GM23248 (cell line): ENCODE measurements around the gene PRDM16.

Experiments used
- EZH2 ChIP-seq: fragments of 200-600 bp; sonication (generic); IDR thresholded peaks from 2 replicates; pipeline ENCODE4 v1.6.1; 2018; ENCODE audit warnings: antibody characterized with exemption, mild to moderate bottlenecking; ENCODE audit not compliant: insufficient read depth, poor library complexity, severe bottlenecking
- EZH2phosphoT487 ChIP-seq: fragments of 200-600 bp; sonication (generic); IDR thresholded peaks from 2 replicates; pipeline ENCODE4 v1.6.1; 2018; ENCODE audit warnings: antibody characterized with exemption, moderate library complexity, mild to moderate bottlenecking, low read depth; ENCODE audit not compliant: insufficient read depth

DNA sequence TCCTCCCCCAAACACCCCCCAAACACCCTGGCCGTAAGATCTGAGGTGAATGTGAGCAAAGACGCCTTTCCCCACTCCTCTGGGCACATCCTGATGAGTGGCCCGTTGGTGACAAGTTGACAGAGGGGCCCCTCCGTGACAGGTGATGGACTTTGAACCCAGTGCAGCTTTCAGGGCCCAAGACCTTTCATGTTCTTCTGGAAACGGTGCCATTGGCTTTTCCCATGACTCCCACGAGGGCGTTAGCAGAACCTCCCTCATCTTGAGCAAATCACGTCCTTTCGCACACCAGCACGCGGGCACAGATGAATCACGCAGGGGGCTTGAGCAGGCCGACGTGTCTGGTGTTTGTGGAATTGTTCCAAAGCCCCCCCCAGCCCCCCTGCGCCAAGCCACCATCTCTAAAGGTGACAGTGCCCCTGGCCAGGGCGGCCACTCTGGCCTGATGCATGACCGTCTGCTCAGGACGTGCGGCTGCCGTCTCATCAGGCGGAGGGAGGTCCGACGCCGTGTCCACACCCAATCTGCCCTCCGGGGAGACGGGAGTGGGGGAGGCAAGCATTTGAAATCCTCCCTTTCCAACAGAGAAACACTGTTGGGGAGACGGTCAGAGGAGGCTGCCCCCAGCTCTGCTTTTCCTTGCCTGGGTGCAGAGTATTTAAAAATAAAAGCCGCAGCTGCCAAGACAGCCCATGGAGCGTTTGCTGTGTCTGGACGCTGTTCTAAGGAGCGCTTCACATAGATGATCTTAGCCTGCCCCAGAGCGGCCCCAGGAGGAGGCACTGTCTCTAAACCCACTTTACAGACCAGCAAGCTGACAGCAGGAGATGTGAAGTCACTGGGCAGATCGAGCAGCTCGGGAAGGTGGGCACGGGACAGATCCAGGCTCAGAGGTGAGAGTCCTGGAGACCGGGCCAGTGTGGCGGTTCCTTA, 287.2 kb downstream of the PRDM16 start:
- TF ChIP-seq EZH2 = no peak
- no peak for TF ChIP-seq EZH2phosphoT487
